ENCODE measurements around the gene CDCA7L.

DNA sequence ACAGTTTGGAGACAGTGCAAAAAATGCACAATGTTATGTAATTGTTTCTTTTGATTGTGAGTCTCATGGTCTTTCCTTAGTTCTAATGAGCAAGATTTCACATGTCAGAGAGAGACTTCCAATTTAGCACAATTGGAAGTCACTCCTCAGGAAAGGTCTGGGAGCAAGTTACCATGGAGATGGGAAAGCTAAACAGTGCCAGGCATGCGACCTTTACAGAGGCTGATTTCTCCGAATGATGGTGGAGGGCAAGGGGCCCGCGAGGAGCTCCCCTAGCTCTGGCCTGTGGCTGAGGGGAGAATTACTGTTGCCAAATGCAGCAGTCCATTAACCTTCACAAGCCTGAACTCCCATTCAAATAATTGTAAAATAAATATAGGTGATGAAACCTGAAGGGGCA lies 59.3 kb downstream of the CDCA7L start:
- TF ChIP-seq SP1 (IDR thresholded peaks at IDR 0.05), result no peak
- TF ChIP-seq TARDBP (IDR thresholded peaks at IDR 0.05), result no peak
- TF ChIP-seq L3MBTL2 (conservative IDR thresholded peaks at IDR 0.05), result no peak
- no peak for TF ChIP-seq BHLHE40 (IDR thresholded peaks at IDR 0.05; ENCODE audit: borderline replicate concordance)
- TF ChIP-seq NFRKB (IDR thresholded peaks at IDR 0.05), result no peak
- TF ChIP-seq, protein P1, sequence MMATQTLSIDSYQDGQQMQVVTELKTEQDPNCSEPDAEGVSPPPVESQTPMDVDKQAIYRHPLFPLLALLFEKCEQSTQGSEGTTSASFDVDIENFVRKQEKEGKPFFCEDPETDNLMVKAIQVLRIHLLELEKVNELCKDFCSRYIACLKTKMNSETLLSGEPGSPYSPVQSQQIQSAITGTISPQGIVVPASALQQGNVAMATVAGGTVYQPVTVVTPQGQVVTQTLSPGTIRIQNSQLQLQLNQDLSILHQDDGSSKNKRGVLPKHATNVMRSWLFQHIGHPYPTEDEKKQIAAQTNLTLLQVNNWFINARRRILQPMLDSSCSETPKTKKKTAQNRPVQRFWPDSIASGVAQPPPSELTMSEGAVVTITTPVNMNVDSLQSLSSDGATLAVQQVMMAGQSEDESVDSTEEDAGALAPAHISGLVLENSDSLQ (IDR thresholded peaks at IDR 0.05), result no peak
- TF ChIP-seq FOXM1 (IDR thresholded peaks at IDR 0.05; ENCODE audit: borderline replicate concordance), result no peak
- TF ChIP-seq ZNF384 (IDR thresholded peaks at IDR 0.05), result no peak

All from HEK293T (cell line).